Measurements from ENCODE around the gene PPM1D. TPM values are rescaled to one million over a fixed set of nuclear protein-coding genes. Genes with fewer than 3 reads are reported as not detected.

Gene PPM1D
- total and polyA plus RNA-seq, 2 experiments from 2014 or later = 7.8 to 13.3 TPM

DNA sequence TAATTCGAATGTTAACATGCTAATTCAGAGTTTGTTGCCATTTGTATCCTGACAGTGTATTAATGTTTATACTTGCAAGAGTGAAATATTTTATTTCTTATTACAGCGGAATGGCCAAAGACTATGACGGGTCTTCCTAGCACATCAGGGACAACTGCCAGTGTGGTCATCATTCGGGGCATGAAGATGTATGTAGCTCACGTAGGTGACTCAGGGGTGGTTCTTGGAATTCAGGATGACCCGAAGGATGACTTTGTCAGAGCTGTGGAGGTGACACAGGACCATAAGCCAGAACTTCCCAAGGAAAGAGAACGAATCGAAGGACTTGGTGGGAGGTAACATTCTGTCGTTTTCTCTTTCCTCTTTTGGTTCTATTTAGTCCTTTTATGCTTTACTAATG lies 23.4 kb downstream of the PPM1D start:
- H3F3A ChIP-seq (replicated peaks; ENCODE audit: low read depth) = no peaks in the 10 kb centered on the region
- H3K4me1 ChIP-seq (ENCODE audit: insufficient read depth) = no peaks in the 10 kb centered on the region
- DNase-seq (ENCODE audit: low spot score) = no peak
- no peak for ATAC-seq
- no peaks in the 10 kb centered on the region for H3K36me3 ChIP-seq (ENCODE audit: insufficient read depth)
- H4K20me1 ChIP-seq (replicated peaks; ENCODE audit: insufficient read depth) = peaks cover 19% of the 10 kb centered on the region; the same call in 1 of the 2 replicates
- Mint-ChIP-seq H3K27ac (no peak overlapping the region), H3K4me3 (no peak overlapping the region), H3K4me1 (no peaks in the 10 kb centered on the region), H3K9me3 (no peaks in the 10 kb centered on the region), H3K27me3 (ENCODE audit: insufficient read depth, low read depth, poor library complexity) (no peaks in the 10 kb centered on the region), H3K36me3 (ENCODE audit: low read depth) (no peaks in the 10 kb centered on the region; the same call in 2 of the 3 replicates)
- H2AFZ ChIP-seq = no peak overlapping the region
- H3K4me2 ChIP-seq = no peak overlapping the region
- no peak overlapping the region for H3K4me3 ChIP-seq
- peaks cover 60% of the 10 kb centered on the region for H3K79me2 ChIP-seq (replicated peaks; ENCODE audit: insufficient read depth)
- no peaks in the 10 kb centered on the region for H3K27me3 ChIP-seq (ENCODE audit: insufficient read depth)
- TF ChIP-seq, protein P1, sequence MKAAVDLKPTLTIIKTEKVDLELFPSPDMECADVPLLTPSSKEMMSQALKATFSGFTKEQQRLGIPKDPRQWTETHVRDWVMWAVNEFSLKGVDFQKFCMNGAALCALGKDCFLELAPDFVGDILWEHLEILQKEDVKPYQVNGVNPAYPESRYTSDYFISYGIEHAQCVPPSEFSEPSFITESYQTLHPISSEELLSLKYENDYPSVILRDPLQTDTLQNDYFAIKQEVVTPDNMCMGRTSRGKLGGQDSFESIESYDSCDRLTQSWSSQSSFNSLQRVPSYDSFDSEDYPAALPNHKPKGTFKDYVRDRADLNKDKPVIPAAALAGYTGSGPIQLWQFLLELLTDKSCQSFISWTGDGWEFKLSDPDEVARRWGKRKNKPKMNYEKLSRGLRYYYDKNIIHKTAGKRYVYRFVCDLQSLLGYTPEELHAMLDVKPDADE (IDR thresholded peaks at IDR 0.05) = no peak
- TF ChIP-seq, protein P2, sequence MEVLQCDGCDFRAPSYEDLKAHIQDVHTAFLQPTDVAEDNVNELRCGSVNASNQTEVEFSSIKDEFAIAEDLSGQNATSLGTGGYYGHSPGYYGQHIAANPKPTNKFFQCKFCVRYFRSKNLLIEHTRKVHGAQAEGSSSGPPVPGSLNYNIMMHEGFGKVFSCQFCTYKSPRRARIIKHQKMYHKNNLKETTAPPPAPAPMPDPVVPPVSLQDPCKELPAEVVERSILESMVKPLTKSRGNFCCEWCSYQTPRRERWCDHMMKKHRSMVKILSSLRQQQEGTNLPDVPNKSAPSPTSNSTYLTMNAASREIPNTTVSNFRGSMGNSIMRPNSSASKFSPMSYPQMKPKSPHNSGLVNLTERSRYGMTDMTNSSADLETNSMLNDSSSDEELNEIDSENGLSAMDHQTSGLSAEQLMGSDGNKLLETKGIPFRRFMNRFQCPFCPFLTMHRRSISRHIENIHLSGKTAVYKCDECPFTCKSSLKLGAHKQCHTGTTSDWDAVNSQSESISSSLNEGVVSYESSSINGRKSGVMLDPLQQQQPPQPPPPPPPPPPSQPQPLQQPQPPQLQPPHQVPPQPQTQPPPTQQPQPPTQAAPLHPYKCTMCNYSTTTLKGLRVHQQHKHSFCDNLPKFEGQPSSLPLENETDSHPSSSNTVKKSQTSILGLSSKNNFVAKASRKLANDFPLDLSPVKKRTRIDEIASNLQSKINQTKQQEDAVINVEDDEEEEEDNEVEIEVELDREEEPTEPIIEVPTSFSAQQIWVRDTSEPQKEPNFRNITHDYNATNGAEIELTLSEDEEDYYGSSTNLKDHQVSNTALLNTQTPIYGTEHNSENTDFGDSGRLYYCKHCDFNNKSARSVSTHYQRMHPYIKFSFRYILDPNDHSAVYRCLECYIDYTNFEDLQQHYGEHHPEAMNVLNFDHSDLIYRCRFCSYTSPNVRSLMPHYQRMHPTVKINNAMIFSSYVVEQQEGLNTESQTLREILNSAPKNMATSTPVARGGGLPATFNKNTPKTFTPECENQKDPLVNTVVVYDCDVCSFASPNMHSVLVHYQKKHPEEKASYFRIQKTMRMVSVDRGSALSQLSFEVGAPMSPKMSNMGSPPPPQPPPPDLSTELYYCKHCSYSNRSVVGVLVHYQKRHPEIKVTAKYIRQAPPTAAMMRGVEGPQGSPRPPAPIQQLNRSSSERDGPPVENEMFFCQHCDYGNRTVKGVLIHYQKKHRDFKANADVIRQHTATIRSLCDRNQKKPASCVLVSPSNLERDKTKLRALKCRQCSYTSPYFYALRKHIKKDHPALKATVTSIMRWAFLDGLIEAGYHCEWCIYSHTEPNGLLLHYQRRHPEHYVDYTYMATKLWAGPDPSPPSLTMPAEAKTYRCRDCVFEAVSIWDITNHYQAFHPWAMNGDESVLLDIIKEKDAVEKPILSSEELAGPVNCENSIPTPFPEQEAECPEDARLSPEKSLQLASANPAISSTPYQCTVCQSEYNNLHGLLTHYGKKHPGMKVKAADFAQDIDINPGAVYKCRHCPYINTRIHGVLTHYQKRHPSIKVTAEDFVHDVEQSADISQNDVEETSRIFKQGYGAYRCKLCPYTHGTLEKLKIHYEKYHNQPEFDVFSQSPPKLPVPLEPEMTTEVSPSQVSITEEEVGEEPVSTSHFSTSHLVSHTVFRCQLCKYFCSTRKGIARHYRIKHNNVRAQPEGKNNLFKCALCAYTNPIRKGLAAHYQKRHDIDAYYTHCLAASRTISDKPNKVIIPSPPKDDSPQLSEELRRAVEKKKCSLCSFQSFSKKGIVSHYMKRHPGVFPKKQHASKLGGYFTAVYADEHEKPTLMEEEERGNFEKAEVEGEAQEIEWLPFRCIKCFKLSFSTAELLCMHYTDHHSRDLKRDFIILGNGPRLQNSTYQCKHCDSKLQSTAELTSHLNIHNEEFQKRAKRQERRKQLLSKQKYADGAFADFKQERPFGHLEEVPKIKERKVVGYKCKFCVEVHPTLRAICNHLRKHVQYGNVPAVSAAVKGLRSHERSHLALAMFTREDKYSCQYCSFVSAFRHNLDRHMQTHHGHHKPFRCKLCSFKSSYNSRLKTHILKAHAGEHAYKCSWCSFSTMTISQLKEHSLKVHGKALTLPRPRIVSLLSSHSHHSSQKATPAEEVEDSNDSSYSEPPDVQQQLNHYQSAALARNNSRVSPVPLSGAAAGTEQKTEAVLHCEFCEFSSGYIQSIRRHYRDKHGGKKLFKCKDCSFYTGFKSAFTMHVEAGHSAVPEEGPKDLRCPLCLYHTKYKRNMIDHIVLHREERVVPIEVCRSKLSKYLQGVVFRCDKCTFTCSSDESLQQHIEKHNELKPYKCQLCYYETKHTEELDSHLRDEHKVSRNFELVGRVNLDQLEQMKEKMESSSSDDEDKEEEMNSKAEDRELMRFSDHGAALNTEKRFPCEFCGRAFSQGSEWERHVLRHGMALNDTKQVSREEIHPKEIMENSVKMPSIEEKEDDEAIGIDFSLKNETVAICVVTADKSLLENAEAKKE (CRISPR knock-in tag; IDR thresholded peaks at IDR 0.05) = no peak
- TF ChIP-seq POLR2AphosphoS5 (IDR thresholded peaks at IDR 0.05; ENCODE audit: low read depth) (no peak), ZNF114 (CRISPR knock-in tag; IDR thresholded peaks at IDR 0.05) (no peak), NANOG (IDR thresholded peaks at IDR 0.05; ENCODE audit: borderline replicate concordance) (no peak), EZH2 (IDR thresholded peaks at IDR 0.05; ENCODE audit: low read depth, unreplicated experiment) (no peak), CREB1 (CRISPR knock-in tag; IDR thresholded peaks at IDR 0.05; ENCODE audit: low read depth) (no peak), STAT1 (IDR thresholded peaks at IDR 0.05; ENCODE audit: unreplicated experiment) (no peak), JUNB (IDR thresholded peaks at IDR 0.05; ENCODE audit: unreplicated experiment) (no peak), ZNF331 (CRISPR knock-in tag; IDR thresholded peaks at IDR 0.05; ENCODE audit: low read depth) (no peak), EZH2phosphoT487 (IDR thresholded peaks at IDR 0.05; ENCODE audit: unreplicated experiment) (no peak)
- TF ChIP-seq, protein P3, sequence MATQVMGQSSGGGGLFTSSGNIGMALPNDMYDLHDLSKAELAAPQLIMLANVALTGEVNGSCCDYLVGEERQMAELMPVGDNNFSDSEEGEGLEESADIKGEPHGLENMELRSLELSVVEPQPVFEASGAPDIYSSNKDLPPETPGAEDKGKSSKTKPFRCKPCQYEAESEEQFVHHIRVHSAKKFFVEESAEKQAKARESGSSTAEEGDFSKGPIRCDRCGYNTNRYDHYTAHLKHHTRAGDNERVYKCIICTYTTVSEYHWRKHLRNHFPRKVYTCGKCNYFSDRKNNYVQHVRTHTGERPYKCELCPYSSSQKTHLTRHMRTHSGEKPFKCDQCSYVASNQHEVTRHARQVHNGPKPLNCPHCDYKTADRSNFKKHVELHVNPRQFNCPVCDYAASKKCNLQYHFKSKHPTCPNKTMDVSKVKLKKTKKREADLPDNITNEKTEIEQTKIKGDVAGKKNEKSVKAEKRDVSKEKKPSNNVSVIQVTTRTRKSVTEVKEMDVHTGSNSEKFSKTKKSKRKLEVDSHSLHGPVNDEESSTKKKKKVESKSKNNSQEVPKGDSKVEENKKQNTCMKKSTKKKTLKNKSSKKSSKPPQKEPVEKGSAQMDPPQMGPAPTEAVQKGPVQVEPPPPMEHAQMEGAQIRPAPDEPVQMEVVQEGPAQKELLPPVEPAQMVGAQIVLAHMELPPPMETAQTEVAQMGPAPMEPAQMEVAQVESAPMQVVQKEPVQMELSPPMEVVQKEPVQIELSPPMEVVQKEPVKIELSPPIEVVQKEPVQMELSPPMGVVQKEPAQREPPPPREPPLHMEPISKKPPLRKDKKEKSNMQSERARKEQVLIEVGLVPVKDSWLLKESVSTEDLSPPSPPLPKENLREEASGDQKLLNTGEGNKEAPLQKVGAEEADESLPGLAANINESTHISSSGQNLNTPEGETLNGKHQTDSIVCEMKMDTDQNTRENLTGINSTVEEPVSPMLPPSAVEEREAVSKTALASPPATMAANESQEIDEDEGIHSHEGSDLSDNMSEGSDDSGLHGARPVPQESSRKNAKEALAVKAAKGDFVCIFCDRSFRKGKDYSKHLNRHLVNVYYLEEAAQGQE (IDR thresholded peaks at IDR 0.05; ENCODE audit: unreplicated experiment) = no peak
- TF ChIP-seq, protein P4, sequence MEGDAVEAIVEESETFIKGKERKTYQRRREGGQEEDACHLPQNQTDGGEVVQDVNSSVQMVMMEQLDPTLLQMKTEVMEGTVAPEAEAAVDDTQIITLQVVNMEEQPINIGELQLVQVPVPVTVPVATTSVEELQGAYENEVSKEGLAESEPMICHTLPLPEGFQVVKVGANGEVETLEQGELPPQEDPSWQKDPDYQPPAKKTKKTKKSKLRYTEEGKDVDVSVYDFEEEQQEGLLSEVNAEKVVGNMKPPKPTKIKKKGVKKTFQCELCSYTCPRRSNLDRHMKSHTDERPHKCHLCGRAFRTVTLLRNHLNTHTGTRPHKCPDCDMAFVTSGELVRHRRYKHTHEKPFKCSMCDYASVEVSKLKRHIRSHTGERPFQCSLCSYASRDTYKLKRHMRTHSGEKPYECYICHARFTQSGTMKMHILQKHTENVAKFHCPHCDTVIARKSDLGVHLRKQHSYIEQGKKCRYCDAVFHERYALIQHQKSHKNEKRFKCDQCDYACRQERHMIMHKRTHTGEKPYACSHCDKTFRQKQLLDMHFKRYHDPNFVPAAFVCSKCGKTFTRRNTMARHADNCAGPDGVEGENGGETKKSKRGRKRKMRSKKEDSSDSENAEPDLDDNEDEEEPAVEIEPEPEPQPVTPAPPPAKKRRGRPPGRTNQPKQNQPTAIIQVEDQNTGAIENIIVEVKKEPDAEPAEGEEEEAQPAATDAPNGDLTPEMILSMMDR (conservative IDR thresholded peaks at IDR 0.05; ENCODE audit: low read depth in 2 of 2) = no peak
- H3K9me2 ChIP-seq (ENCODE audit: insufficient read depth) = no peaks in the 10 kb centered on the region
- no peak overlapping the region; the same call in 1 of the 2 replicates for H3K27ac ChIP-seq (ENCODE audit: low read depth)

All from GM23338 (cell line).